GM12873 (cell line): ENCODE data around the gene ZBTB8A.

ENCODE experiments used
- CTCF ChIP-seq: IDR thresholded peaks from 2 replicates; pipeline ENCODE4 v1.5.1; 2012; ENCODE audit warnings: low read depth, mild to moderate bottlenecking, moderate library complexity, low read length, control low read depth; ENCODE audit not compliant: insufficient read depth; ENCODE audit errors: missing control alignments

The ZBTB8A gene

GRCh38 chr1:32538887-32539583, at the start of gene ZBTB8A:
ZBTB8A (plus strand) TSS chr1:32539427; CDS start chr1:32592932, 53,505 bp downstream.
- no peak for TF ChIP-seq CTCF

- no peak for TF ChIP-seq CTCF
These were observed 49.3 kb upstream of the ZBTB8A start for GRCh38 chr1:32489774-32490454.

GRCh38 chr1:32491386-32491785, 47.8 kb upstream of the ZBTB8A start:
- TF ChIP-seq CTCF: no peak

- TF ChIP-seq CTCF: no peak
These were observed 45.0 kb upstream of the ZBTB8A start for GRCh38 chr1:32494196-32494595.

GRCh38 chr1:32494711-32495337, 44.4 kb upstream of the ZBTB8A start:
- TF ChIP-seq CTCF: no peak

- no peak for TF ChIP-seq CTCF
These were observed 43.1 kb upstream of the ZBTB8A start for GRCh38 chr1:32496127-32496526.

GRCh38 chr1:32498751-32499150, 40.5 kb upstream of the ZBTB8A start:
- no peak for TF ChIP-seq CTCF
